Stimulated activated CD4-positive, alpha-beta T cell treated with anti-CD3 and anti-CD28 coated beads, Interleukin-2, amount 100 ng/mL, for 48 hours (primary cell): ENCODE measurements around the gene APC2.
"Not testable (repeated sequence)": the region's sequence is repeated elsewhere in the genome, so short reads cannot be mapped to it uniquely, and the experiment has no call there.

ENCODE experiments used
- DNase-seq, 2 donors: peaks; one replicate each; pipeline ENCODE4 v3.0.0-alpha.2; 2020

APC2 gene

DNA sequence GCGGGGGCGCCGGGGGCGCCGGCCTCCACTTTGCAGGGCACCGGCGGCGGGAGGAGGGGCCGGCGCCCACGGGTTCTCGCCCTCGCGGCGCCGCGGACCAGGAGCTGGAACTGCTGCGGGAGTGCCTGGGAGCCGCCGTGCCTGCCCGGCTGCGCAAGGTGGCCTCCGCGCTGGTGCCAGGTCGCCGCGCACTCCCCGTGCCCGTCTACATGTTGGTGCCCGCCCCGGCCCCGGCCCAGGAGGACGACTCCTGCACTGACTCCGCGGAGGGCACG lies 17.2 kb downstream of the APC2 start:
- no peak for DNase-seq

DNA sequence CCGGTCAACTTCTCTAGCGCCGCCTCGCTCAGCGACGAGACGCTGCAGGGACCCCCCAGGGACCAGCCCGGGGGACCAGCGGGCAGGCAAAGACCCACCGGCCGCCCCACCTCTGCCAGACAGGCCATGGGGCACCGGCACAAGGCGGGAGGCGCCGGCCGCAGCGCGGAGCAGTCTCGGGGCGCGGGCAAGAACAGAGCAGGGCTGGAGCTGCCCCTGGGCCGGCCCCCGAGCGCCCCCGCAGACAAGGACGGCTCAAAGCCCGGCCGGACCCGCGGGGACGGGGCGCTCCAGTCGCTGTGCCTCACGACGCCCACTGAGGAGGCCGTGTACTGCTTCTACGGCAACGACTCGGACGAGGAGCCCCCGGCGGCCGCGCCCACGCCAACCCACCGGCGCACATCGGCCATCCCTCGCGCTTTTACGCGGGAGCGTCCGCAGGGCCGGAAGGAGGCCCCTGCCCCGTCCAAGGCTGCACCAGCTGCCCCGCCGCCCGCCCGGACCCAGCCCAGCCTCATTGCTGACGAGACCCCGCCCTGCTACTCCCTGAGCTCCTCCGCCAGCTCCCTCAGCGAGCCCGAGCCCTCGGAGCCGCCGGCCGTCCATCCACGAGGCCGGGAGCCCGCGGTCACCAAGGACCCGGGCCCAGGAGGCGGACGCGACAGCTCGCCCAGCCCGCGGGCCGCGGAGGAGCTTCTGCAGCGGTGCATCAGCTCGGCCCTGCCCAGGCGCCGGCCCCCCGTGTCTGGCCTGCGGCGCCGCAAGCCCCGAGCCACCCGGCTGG lies 17.8 kb downstream of the APC2 start:
- DNase-seq = no peak

DNA sequence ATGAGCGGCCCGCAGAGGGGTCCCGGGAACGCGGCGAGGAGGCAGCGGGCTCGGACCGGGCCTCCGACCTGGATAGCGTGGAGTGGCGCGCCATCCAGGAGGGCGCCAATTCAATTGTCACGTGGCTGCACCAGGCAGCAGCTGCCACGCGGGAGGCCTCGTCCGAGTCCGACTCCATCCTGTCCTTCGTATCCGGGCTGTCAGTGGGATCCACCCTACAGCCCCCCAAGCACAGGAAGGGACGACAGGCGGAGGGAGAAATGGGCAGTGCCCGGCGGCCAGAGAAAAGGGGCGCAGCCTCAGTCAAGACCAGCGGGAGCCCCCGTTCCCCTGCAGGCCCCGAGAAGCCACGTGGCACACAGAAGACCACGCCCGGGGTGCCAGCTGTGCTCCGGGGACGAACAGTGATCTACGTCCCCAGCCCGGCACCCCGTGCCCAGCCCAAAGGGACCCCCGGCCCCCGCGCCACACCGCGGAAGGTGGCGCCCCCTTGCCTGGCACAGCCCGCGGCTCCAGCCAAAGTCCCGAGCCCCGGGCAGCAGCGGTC lies 18.4 kb downstream of the APC2 start:
- DNase-seq = no peak

DNA sequence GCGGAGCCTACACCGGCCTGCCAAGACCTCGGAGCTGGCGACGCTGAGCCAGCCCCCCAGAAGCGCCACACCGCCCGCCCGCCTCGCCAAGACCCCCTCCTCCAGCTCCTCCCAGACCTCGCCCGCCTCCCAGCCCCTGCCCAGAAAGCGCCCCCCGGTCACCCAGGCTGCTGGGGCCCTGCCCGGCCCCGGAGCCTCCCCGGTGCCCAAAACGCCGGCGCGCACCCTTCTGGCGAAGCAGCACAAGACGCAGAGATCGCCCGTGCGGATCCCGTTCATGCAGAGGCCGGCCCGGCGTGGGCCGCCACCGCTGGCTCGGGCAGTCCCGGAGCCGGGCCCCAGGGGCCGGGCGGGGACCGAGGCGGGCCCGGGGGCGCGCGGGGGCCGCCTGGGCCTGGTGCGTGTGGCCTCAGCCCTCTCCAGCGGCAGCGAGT lies 18.9 kb downstream of the APC2 start:
- DNase-seq = peak in 1 of 2 donors; percentile 42

DNA sequence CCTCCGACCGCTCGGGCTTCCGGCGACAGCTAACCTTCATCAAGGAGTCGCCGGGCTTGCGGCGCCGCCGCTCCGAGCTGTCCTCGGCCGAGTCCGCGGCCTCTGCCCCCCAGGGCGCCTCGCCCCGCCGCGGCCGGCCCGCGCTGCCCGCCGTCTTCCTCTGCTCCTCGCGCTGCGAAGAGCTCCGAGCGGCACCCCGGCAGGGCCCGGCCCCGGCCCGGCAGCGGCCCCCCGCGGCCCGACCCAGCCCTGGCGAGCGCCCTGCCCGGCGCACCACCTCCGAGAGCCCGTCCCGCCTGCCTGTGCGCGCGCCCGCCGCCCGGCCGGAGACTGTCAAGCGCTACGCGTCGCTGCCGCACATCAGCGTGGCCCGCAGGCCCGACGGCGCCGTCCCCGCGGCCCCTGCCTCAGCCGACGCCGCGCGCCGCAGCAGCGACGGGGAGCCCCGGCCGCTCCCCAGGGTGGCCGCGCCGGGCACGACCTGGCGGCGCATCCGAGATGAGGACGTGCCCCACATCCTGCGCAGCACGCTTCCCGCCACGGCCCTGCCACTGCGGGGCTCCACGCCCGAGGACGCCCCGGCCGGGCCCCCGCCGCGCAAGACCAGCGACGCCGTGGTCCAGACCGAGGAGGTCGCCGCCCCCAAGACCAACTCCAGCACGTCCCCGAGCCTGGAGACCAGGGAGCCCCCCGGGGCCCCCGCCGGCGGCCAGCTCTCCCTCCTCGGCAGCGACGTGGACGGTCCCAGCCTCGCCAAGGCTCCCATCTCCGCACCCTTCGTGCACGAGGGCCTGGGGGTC lies 19.5 kb downstream of the APC2 start:
- no peak for DNase-seq

DNA sequence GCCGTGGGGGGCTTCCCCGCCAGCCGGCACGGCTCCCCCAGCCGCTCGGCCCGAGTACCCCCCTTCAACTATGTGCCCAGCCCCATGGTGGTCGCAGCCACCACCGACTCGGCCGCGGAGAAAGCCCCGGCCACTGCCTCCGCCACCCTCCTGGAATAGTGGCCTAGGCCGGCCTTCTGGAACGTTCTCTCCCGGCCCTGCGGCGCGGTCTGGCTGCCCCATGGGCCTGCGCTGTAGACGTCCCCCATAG lies 20.1 kb downstream of the APC2 start:
- DNase-seq = no peak

DNA sequence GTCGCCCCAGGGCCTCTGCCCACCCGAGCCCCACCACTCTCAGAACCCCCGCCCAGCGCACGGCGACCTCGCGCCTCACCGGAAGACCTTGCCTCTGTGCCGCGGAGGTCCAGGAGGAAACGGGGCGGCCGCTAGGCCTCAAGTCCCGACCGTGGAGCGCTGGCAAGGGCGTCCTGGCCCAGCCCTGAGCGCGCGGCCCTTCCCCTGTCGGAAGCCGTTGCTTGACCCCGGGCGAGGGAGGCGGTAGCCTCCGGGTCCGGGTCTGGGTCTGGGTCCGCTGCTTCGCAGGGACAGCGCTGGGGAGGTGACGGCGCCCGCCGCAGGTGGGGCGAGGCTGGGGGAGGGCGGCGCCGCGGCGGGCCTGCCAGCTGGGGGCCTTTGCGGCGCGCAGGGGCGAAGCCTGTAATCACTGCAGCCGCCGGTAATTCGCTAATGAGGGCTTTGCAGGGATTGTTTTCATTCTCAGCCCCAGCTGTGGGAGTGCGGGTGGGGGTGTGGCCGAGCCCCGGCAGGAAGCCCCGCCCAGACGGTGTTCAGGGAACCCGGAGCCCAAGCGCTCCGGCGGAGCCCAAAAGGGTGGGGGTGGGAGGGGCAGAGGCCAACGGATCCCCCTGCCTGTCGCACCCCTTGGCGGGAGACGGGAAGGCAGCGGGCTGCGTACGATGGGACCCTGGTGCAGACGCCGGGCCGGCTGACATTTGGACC lies 20.5 kb downstream of the APC2 start:
- DNase-seq = peak; percentile 54 to 66

DNA sequence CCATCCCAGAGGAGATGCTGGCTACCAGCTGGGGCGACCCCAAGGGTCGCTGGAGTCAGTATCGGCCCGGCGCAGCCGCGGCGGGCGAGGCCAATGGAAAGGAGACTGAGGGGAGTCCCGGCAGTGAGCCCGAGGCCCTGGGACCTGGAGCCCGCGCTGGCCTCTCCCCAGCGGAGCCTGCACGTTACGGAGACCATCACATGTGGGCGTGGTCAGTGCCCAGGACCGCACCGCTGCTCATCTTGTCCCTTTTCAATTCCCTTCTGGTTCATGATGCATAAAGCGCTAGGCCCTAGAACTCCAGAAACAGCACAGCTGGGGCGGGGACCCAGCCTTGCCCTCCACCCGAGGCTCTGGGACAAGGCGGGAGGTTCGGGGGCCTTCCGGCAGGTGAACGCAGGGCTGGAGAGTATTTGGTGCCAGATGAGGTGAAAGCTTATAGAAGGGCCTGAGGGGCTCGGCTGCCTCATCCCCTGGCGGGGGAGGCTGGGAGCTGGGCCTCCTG lies 21.1 kb downstream of the APC2 start:
- no peak for DNase-seq

DNA sequence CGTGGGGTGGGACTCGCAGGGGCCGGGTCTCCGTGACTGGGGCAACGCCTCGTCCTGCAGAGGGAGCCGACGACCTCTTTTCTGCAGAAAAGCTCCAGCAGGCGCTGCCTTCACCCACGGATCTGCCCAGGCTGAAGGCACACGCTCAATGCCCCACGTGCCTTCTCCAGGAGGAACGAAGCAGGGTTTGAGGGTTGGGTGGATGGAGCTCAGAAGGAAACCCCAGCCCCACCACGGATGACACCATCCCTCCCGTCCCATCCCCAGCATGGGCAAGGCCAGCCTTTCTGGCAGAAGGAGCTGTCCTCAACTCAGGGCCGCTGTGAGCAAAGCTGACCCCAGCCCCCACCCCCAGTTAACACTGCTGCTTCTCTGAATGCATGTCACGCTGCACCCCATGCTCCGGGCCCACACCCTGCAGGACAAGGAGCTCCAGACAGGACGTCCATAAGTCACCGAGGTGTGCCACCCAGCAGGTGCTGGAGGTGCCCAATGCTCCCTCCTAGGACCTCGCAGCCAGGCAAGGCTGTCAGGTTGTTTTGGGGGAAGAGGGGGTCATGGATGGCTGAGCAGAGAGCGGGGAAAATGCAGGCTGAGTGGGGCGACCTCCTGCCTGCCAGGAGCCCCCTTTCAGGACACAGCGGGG lies 21.7 kb downstream of the APC2 start:
- DNase-seq = no peak

DNA sequence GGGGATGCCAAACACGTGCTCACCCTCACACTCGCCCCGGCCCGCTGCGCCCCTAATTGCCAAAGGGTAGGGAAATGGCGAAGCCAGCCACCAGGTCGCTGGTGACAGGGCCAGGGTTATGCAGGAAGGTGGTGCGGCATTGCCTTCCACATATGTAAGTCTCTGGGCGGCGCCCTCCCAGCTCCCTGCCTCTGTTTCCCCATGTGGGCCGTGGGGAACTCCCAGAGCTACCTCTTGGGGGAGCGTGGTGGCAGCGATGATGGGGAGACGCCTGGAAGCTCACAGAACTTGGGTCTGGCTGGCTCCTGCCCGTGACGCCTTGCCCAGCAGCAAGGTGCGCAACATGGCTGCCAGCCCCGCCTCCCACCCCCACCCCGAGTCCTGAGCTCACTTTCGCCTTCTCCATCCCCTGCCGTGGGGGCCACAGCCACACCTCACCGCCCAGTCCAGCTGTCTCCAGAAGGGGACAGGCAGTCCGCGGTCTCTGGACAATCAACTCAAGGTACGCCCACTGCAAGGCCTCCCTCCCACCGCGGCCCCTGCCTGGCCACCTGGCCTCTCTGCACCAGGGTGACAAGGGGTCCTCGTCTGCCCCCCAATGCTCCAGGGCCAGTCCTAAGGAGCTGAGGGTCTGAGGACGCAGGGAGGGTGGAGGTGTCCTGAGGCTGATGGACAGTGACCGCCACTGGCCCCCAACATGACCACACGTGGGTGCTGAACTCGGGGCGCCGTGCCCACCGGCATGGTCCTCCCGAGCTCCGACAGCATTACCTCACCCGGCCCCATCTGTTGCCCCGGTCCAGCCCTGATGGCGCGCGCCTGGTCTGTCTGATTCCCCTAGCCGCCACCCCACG lies 22.5 kb downstream of the APC2 start:
- DNase-seq = no peak

DNA sequence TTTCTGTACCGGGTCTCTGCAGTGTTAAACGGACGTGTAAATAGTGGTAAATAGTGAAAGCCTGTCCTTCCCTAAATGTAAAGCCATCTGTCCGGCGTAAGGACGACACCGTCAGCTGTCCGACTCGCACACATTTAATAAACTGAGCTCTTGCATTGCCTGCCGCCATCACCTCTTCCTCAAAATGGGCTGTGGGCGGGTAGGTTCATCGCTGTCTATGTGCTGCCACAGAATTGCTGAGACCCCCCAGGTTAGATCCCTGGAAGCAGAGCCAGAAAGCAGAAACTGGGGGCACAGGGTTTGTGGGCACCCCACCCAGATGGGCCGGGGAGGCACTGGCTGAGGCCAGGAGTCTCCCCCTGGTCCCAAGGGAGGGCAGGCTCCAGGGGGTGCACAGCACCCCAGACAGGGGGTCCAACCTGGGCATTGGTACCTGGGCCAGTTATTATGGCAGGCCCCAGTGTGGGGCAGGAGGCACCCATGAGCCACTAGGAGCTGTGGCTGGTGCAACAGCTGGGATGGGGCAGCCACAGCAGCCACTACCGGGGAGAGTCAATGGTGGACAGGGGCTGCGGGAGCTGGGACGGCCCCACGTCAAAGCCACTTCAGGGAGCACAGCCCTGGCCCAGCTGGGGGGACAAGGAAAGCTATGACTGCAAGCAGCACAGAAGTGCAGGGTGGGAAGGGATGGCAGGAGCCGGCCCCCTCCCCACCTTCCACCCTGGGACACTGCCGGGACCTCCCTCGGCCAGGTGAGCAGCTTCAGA lies 23.3 kb downstream of the APC2 start:
- DNase-seq = no peak

DNA sequence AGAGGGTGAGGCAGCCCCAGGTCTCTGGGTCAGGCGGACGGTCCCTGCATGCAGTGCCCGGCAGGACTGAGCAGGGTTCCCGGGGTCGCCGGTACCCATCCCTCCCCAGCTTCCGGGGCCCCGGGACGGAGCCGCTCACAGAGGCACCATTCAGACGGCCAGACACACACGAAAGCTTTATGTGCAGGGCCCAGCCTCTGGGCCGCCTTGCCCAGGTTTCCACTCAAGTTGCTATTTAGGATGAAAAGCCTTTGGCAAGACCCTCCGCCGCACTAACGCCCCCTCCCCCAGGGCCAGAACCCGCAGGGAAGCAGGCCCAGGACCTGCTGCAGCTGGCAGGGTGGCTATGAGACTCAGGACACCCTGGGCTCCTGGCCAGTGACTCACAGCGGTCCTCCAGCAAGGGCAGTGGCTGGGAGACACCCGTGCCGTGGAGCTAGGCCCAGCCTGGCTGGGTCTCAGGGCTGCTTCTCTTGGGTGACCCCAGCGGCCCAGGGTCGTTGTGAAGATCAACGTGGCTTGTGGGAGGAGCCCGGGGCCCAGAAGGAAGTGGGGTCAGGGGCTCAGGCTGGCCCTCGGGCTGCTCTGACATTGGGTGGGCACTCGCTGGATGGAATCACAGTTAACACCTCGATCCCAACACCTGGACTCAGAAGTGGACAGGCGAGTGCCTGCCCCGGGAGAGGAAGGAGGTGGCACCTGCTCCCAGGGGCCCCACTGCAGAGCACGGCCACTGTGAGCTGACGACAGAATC lies 24.3 kb downstream of the APC2 start:
- no peak for DNase-seq

DNA sequence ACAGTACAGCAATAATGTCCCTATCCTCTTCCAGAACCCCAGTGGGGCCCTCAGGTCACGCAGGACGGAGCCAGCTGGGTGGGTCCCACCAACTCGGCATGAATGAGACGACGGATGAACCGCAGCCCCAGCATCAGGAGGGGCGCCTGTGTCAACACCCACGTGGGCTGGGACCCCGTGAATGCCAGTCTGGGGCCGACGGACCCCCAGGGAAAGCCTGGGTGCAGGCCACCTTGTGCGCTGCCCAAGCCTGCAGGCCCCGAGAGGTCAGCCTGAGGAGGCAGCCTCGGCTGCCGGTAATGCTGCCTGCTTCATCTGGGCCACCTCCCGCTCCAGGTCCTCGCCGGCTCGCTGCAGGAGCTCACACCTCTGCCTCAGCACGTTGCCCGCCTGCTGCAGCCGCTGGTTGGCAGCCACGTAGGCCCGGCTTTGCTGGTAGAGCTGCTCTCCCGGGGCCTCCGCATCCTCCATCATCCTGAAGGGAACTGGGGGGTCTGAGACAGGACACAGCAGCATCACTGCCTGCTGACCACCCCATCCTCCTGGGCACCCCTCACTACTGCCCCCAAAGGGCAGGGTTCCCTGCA lies 24.9 kb downstream of the APC2 start:
- no peak for DNase-seq

DNA sequence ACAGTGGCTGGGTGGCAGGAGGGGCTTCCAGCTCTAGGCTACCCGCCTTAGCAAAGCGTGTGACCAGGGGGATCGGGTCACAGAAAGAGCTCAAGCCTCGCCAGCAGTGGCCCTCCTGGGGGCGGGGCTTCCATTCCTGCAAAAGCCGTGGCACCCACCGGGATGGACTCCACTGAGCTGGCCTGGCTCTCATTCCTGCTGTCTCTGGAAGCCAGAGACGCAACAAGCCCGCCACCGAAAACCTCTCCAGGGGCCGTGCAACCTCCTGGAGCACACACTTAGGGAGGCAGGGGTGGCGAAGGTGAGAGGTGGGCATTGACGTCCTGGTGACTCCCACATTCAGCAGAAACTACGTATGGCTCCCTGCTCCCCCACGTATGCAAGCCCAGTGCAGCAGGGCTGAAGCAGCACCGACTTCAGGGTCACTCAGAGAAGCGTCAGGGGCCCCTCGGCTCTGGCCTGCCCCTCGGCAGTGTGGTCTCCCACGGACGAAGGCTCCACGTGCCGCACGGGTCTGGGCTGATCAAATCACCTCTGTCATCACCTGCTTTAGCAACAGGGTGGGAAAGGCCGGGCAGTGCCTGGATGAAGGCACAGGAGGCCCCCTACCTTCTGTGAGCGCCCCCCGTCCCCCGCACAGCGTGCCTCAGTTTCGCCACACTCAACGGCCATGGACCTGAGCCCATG lies 26.0 kb downstream of the APC2 start:
- DNase-seq = no peak

DNA sequence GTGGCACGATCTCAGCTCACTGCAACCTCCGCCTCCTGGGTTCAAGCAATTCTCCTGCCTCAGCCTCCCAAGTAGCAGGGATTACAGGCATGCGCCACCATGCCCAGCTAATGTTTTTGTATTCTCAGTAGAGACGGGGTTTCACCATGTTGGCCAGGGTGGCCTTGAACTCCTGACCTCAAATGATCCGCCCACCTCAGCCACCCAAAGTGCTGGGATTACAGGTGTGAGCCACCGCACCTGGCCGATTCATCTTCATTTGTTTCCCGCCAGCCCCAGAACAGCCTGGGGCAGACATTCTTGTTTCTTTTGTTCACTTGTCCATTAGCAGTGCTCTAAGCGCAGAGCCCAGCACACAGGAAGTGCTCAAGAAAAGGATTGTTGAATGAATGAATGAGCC lies 27.1 kb downstream of the APC2 start:
- DNase-seq = not testable (repeated sequence)

DNA sequence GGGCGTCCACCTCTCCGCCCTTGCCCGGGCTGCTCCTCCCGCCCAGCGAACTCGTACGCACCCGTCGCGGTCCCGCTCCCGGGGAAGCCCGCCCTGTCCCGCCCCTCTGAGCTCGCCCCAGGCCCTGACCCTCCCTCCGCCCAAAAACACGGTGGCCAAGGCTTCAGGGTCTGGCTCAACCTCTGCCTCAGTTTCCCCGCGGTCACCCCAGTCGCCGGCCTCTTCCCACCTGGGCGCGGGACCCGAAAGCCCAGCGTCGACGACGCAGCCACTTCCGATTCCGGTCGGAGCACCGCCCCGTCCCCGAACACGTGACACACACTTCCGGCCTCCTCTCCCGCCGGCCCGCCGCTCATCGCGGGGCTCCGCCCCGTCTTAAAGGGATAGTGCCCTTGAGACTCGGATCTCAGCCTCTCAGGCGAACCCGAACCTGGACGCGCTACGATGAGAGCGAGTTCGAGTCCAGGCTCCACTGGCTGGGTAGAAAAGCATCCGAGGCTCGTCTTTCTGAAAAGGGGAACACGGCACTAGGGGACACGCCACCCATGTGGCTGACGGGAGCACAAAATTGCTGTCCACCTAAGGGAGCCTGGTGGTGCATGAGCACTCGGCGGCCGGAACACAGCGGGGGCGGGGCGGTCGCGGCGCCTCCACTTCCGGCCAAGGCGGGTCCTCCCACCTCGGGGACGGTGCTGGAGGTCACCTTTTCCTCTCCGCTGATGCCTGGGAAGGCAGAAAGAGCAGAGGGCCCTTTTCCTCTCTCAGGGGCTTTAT lies 29.2 kb downstream of the APC2 start, which contains the start of gene C19orf25:
Gene C19orf25 (minus strand): TSS at position 282 of the 774 bp plus-strand sequence. CDS start 312 bp downstream, outside the sequence.
- peak; percentile 88 to 91 for DNase-seq

DNA sequence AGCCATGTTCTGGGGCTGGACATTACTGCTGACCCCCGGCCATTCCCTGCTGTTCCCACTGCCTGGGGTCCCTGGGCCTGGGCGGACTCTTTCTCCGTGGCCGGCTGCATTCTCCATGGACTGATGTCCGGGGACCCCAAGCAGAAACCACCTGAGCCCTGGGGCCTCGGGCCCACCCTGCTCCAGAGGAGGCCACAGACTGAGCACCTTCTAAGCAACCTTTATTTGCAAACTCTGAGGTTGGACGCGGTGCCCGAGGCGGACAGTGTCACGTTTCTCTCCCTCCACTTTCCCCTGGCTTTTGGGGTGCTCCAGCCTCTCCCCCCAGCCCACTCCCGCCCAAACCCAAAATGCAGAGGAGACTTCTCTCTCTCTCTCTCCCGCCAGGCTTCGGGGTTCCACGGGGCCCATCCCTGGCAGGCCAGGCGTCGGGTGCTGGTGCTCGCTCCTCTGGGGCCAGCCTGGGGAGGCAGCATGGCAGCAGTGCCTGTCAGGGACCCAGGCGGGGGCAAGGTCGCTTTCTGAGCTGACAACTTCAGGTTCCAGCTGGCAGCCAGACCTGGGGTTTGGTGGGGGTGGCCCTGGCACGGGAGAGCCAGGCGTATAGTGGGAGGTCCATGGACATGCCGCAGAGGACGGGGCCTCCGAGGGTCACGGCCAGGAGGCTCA lies 31.4 kb downstream of the APC2 start:
- DNase-seq = no peak

DNA sequence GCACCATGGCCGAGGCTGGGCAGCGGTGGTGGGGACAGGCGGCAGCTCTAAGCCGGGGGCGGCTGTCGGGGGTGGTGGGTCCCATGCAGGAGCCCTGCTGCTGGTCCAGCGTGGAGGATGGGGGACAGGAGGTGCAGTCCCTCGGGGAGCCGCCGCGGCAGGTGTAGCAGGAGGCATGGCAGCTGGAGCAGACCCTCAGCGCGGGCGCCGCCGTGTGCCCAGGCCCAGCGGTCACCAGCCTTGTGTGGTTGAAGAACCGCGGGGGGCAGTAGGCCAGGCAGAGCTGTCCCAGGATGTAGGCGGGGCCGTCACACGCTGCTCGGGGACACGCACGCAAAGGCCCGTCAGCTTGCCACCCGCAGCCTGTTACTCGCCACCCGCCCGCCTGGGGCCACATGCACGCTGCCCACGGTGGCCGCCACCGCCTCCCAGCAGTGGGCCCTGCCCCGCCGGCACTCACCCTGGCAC lies 32.0 kb downstream of the APC2 start:
- no peak for DNase-seq
